GM23248 (cell line): ENCODE measurements around the gene TUBA1C. TPM values are rescaled to one million over a fixed set of nuclear protein-coding genes. Genes with fewer than 3 reads are reported as not detected.

ENCODE experiments used
- DNase-seq: peaks from one replicate; pipeline ENCODE4 v3.0.0-alpha.2; 2015
- H2AFZ ChIP-seq: fragments of 200-600 bp; sonication (generic); 2 replicates; pipeline ENCODE4 v1.6.1; 2016; ENCODE audit warnings: antibody characterized with exemption
- H3F3A ChIP-seq: fragments of 200-600 bp; sonication (generic); 2 replicates; pipeline ENCODE4 v1.6.1; 2016; ENCODE audit warnings: mild to moderate bottlenecking, antibody characterized with exemption, mixed run types; ENCODE audit not compliant: insufficient read depth
- H3K27ac ChIP-seq: fragments of 200-600 bp; sonication (generic); 2 replicates; pipeline ENCODE4 v1.5.1; 2016; ENCODE audit warnings: mild to moderate bottlenecking
- H3K27me3 ChIP-seq: fragments of 200-600 bp; sonication (generic); replicated peaks from 2 replicates; pipeline ENCODE4 v1.6.1; 2016; ENCODE audit warnings: mild to moderate bottlenecking; ENCODE audit not compliant: insufficient read depth
- H3K36me3 ChIP-seq: fragments of 200-600 bp; sonication (generic); 2 replicates; pipeline ENCODE4 v1.6.1; 2016; ENCODE audit warnings: low read depth, mild to moderate bottlenecking
- H3K4me1 ChIP-seq: fragments of 200-600 bp; sonication (generic); 2 replicates; pipeline ENCODE4 v1.6.1; 2016; ENCODE audit warnings: mild to moderate bottlenecking; ENCODE audit not compliant: insufficient read depth
- H3K4me2 ChIP-seq: fragments of 200-600 bp; sonication (generic); one replicate; pipeline ENCODE4 v1.6.1; 2016; ENCODE audit warnings: mild to moderate bottlenecking; ENCODE audit not compliant: unreplicated experiment
- H3K4me3 ChIP-seq: fragments of 200-600 bp; sonication (generic); 2 replicates; pipeline ENCODE4 v1.5.1; 2016; ENCODE audit warnings: mild to moderate bottlenecking
- H3K79me2 ChIP-seq: fragments of 200-600 bp; sonication (generic); 2 replicates; pipeline ENCODE4 v1.6.1; 2016; ENCODE audit warnings: mild to moderate bottlenecking; ENCODE audit not compliant: insufficient read depth
- H3K9ac ChIP-seq: fragments of 200-600 bp; sonication (generic); 2 replicates; pipeline ENCODE4 v1.6.1; 2016; ENCODE audit warnings: mild to moderate bottlenecking
- H3K9me2 ChIP-seq: fragments of 200-600 bp; sonication (generic); 2 replicates; pipeline ENCODE4 v1.6.1; 2016; ENCODE audit warnings: mixed run types, mild to moderate bottlenecking, moderate library complexity; ENCODE audit not compliant: insufficient read depth
- H3K9me3 ChIP-seq: fragments of 200-600 bp; sonication (generic); one replicate; pipeline ENCODE4 v1.6.1; 2017; ENCODE audit warnings: low read depth
- H4K20me1 ChIP-seq: fragments of 200-600 bp; sonication (generic); 2 replicates; pipeline ENCODE4 v1.6.0; 2016; ENCODE audit not compliant: insufficient read depth
- EZH2 ChIP-seq: fragments of 200-600 bp; sonication (generic); IDR thresholded peaks from 2 replicates; pipeline ENCODE4 v1.6.1; 2018; ENCODE audit warnings: antibody characterized with exemption, mild to moderate bottlenecking; ENCODE audit not compliant: insufficient read depth, poor library complexity, severe bottlenecking
- EZH2phosphoT487 ChIP-seq: fragments of 200-600 bp; sonication (generic); IDR thresholded peaks from 2 replicates; pipeline ENCODE4 v1.6.1; 2018; ENCODE audit warnings: antibody characterized with exemption, moderate library complexity, mild to moderate bottlenecking, low read depth; ENCODE audit not compliant: insufficient read depth
- WGBS, 2 experiments: methylation state at CpG; one replicate each; pipeline ENCODE4 v1.1.6; 2015 to 2017; ENCODE audit warnings: low lambda C conversion rate in 2 of 2, low coverage in 1 of 2; ENCODE audit errors: missing lambda C conversion rate in 2 of 2; 5-methylcytosine and 5-hydroxymethylcytosine counted together
- in situ Hi-C: fragments of 300-500 bp; cut with MboI; formaldehyde crosslinking; loops from 2 replicates; pipeline ENCODE4 v1.15.0; 2020
- polyA plus RNA-seq: library from polyadenylated mRNA; unstranded; fragments of >200 nt; fragmentation: Nextera tagmentation; extraction: Ambion mirVana; gene quantifications from 2 replicates; pipeline ENCODE4 v1.2.1, GENCODE V29; 2016
- total RNA-seq: library from RNA; depleted of rRNA; stranded (reverse); fragments of >200 nt; shearing (Covaris generic); gene quantifications from 2 replicates; pipeline ENCODE4 v1.2.3, GENCODE V29; 2014

The TUBA1C gene
- total and polyA plus RNA-seq, 2 experiments from 2014 or later = 301 to 473 TPM

GRCh38 chr12:49233842-49234526 is 30.9 kb upstream of the TUBA1C start:
- Histone ChIP-seq H3K4me2 (peak overlapping the region; percentile 65), H3K36me3 (no peaks in the 10 kb centered on the region), H3K4me1 (peaks cover 4% of the 10 kb centered on the region; the same call in 1 of the 2 replicates), H3K79me2 (no peaks in the 10 kb centered on the region), H2AFZ (peak overlapping the region; percentile 90), H3K4me3 (peak overlapping the region; percentile 31; the same call in 1 of the 2 replicates), H3K9ac (peak overlapping the region; percentile 88), H4K20me1 (no peaks in the 10 kb centered on the region), H3K27me3 (no peaks in the 10 kb centered on the region), H3K27ac (peak overlapping the region; percentile 87), H3K9me3 (no peaks in the 10 kb centered on the region), H3K9me2 (no peaks in the 10 kb centered on the region), H3F3A (no peaks in the 10 kb centered on the region)
- no peak for DNase-seq
- 60 to 63% methylated on average over 19 of the region's 19 CpGs for WGBS, 2 experiments
- no peak for TF ChIP-seq EZH2
- no peak for TF ChIP-seq EZH2phosphoT487
- in situ Hi-C loops = loop anchor here (10.0 kb wide), 1 partner anchor 139 kb away; the partner anchor contains the start of gene DHH

DNA sequence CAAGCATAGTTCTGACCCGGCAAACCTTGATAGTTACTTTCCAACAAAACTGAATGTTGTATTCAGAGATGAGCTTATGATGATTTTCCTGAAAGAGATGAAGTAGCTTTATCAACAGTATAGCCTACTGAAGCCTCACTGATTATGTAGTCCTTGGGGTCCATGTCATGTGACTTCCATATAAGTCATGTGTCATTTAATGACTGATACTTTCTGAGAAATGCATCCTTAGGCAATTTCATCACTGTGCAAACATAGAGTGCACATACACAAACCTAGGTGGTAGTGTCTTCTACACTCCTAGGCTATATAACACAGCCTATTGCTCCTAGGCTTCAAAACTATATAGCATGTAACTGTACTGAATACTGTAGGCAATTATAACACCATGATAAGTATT is 28.5 kb upstream of the TUBA1C start:
- WGBS, 2 experiments = 97 to 100% methylated on average over 1 of the region's 1 CpG
- Histone ChIP-seq H3K4me1 (peaks cover 4% of the 10 kb centered on the region; the same call in 1 of the 2 replicates), H3K79me2 (no peaks in the 10 kb centered on the region), H3F3A (no peaks in the 10 kb centered on the region), H4K20me1 (no peaks in the 10 kb centered on the region), H3K27ac (no peak overlapping the region), H3K4me2 (no peak overlapping the region), H3K27me3 (no peaks in the 10 kb centered on the region), H3K9me2 (no peaks in the 10 kb centered on the region), H3K4me3 (no peak overlapping the region), H3K9me3 (no peaks in the 10 kb centered on the region), H3K36me3 (no peaks in the 10 kb centered on the region), H3K9ac (no peak overlapping the region), H2AFZ (no peak overlapping the region)
- DNase-seq = no peak
- in situ Hi-C loops = loop anchor here (10.0 kb wide), 1 partner anchor 142 kb away; the partner anchor contains the start of gene DHH
- TF ChIP-seq EZH2phosphoT487 (no peak), EZH2 (no peak)

- no peaks in the 10 kb centered on the region for H3K9me3 ChIP-seq
- H3K4me1 ChIP-seq = peaks cover 25% of the 10 kb centered on the region
- 87 to 92% methylated on average over 5 of the region's 5 CpGs for WGBS, 2 experiments
- H3K27me3 ChIP-seq = no peaks in the 10 kb centered on the region
- H4K20me1 ChIP-seq = no peaks in the 10 kb centered on the region
- H3K36me3 ChIP-seq = no peaks in the 10 kb centered on the region
- DNase-seq = no peak
- H3K79me2 ChIP-seq = no peaks in the 10 kb centered on the region
- H3K4me3 ChIP-seq = no peak overlapping the region
- peak overlapping the region; percentile 16 for H3K4me2 ChIP-seq
- H2AFZ ChIP-seq = no peak overlapping the region
- H3K9me2 ChIP-seq = no peaks in the 10 kb centered on the region
- no peak overlapping the region; the same call in 1 of the 2 replicates for H3K9ac ChIP-seq
- in situ Hi-C loops = no loop called here
- no peak for TF ChIP-seq EZH2phosphoT487
- H3K27ac ChIP-seq = peak overlapping the region; percentile 66
- peaks cover 29% of the 10 kb centered on the region for H3F3A ChIP-seq
Measured at GRCh38 chr12:49243631-49244030, 21.3 kb upstream of the TUBA1C start.

- Histone ChIP-seq H3K27ac (peak overlapping the region; percentile 66), H3K9ac (peak overlapping the region; percentile 9; the same call in 1 of the 2 replicates), H3K4me3 (no peak overlapping the region), H4K20me1 (no peaks in the 10 kb centered on the region), H3K9me2 (no peaks in the 10 kb centered on the region), H3K27me3 (no peaks in the 10 kb centered on the region), H3K79me2 (no peaks in the 10 kb centered on the region), H3K9me3 (no peaks in the 10 kb centered on the region), H3K4me2 (peak overlapping the region; percentile 11), H2AFZ (peak overlapping the region; percentile 65), H3K4me1 (peaks cover 25% of the 10 kb centered on the region), H3F3A (peaks cover 29% of the 10 kb centered on the region), H3K36me3 (no peaks in the 10 kb centered on the region)
- 71 to 77% methylated on average over 2 of the region's 2 CpGs for WGBS, 2 experiments
- in situ Hi-C loops = no loop called here
- peak; percentile 75 for DNase-seq
- no peak for TF ChIP-seq EZH2
- TF ChIP-seq EZH2phosphoT487 = peak; percentile 87; the same call in 1 of the 2 replicates
Measured at GRCh38 chr12:49244176-49244575, 20.7 kb upstream of the TUBA1C start.
